Activated T-helper 1 cell treated with anti-CD3 and anti-CD28 coated beads, Interleukin-2, amount 50 U/mL, for 16 hours (primary cell): ENCODE results near the gene EFL1.

Experiments
- DNase-seq, 2 donors: peaks; one replicate each; pipeline ENCODE4 v3.0.0-alpha.2; 2020; ENCODE audit warnings: low read depth in 1 of 2, low spot score in 1 of 2

The EFL1 gene

GRCh38 chr15:82128401-82129148 is 134.0 kb downstream of the EFL1 start:
- DNase-seq: no peak

GRCh38 chr15:82127581-82127980 is 135.0 kb downstream of the EFL1 start:
- DNase-seq: no peak

GRCh38 chr15:82126346-82126745 is 136.2 kb downstream of the EFL1 start:
- DNase-seq: no peak

GRCh38 chr15:82124331-82125263 is 137.9 kb downstream of the EFL1 start:
- no peak for DNase-seq

GRCh38 chr15:82122746-82123400 is 139.7 kb downstream of the EFL1 start:
- no peak for DNase-seq

- no peak for DNase-seq
Measured at GRCh38 chr15:82118040-82118439, 144.5 kb downstream of the EFL1 start.

- DNase-seq: no peak
Measured at GRCh38 chr15:82117296-82117695, 145.2 kb downstream of the EFL1 start.

GRCh38 chr15:82114660-82115059 is 147.9 kb downstream of the EFL1 start:
- no peak for DNase-seq

- no peak for DNase-seq
Measured at GRCh38 chr15:82113106-82113715, 149.3 kb downstream of the EFL1 start.

- DNase-seq: no peak
Measured at GRCh38 chr15:82111918-82112317, 150.6 kb downstream of the EFL1 start.

- DNase-seq: no peak
Measured at GRCh38 chr15:82110144-82110543, 152.4 kb downstream of the EFL1 start.

- peak; percentile 44 to 47 for DNase-seq
Measured at GRCh38 chr15:82108489-82109078, 153.9 kb downstream of the EFL1 start.

- DNase-seq: no peak
Measured at GRCh38 chr15:82106679-82107078, 155.9 kb downstream of the EFL1 start.

GRCh38 chr15:82105451-82106215 is 156.9 kb downstream of the EFL1 start:
- DNase-seq: no peak

- DNase-seq: no peak
Measured at GRCh38 chr15:82103468-82103867, 159.1 kb downstream of the EFL1 start.

GRCh38 chr15:82100111-82100929 is 162.2 kb downstream of the EFL1 start:
- DNase-seq: no peak

- DNase-seq: no peak
Measured at GRCh38 chr15:82098674-82099073, 163.9 kb downstream of the EFL1 start.

- DNase-seq: no peak
Measured at GRCh38 chr15:82095803-82096202, 166.7 kb downstream of the EFL1 start.

- DNase-seq: no peak
Measured at GRCh38 chr15:82093774-82094211, 168.7 kb downstream of the EFL1 start.
